Stimulated activated naive B cell treated with anti-CD40 and anti-IgM and Interleukin-4, amounts not matched to agents 10 μg/mL and 1 μg/mL and 100 μg/mL, for 72 hours (primary cell): ENCODE data around the gene NEU2.

Experiments
- ATAC-seq, 2 donors: fragments of 150-1000 bp; cut with Tn5 transposase; replicated peaks; 2 replicates each; pipeline ENCODE4 v1.10.0; 2021; ENCODE audit warnings: moderate library complexity in 1 of 2
- DNase-seq: peaks from one replicate; pipeline ENCODE4 v3.0.0; 2021
- H3K27ac Mint-ChIP-seq: one replicate; pipeline ENCODE4 v1.8.0; 2022; ENCODE audit warnings: mild to moderate bottlenecking, mixed read lengths
- H3K27me3 Mint-ChIP-seq, 2 donors: one replicate each; pipeline ENCODE4 v1.8.0; 2022; ENCODE audit warnings: mixed read lengths in 2 of 2
- H3K36me3 Mint-ChIP-seq, 2 donors: one replicate each; pipeline ENCODE4 v1.8.0; 2022; ENCODE audit warnings: mixed read lengths in 2 of 2, mild to moderate bottlenecking in 1 of 2
- H3K4me1 Mint-ChIP-seq, 2 donors: one replicate each; pipeline ENCODE4 v1.8.0; 2022; ENCODE audit warnings: mixed read lengths in 2 of 2, mild to moderate bottlenecking in 1 of 2
- H3K4me3 Mint-ChIP-seq, 2 donors: one replicate each; pipeline ENCODE4 v1.8.0; 2022; ENCODE audit warnings: mild to moderate bottlenecking in 2 of 2, mixed read lengths in 2 of 2, moderate library complexity in 1 of 2
- H3K9me3 Mint-ChIP-seq, 2 donors: one replicate each; pipeline ENCODE4 v1.8.0; 2022; ENCODE audit warnings: mixed read lengths in 2 of 2, mild to moderate bottlenecking in 1 of 2

NEU2 gene

GRCh38 chr2:233034091-233034882 is 1.8 kb downstream of the NEU2 start:
- Mint-ChIP-seq H3K27me3 (no peaks in the 10 kb centered on the region), H3K27ac (no peak overlapping the region), H3K4me1 (no peaks in the 10 kb centered on the region), H3K9me3 (no peaks in the 10 kb centered on the region), H3K36me3 (no peaks in the 10 kb centered on the region), H3K4me3 (no peak overlapping the region)
- DNase-seq = no peak
- ATAC-seq = no peak

- no peak for DNase-seq
Observed at GRCh38 chr2:233035426-233036161, 3.1 kb downstream of the NEU2 start.

GRCh38 chr2:233036162-233036838 is 3.8 kb downstream of the NEU2 start:
- peaks cover under 1 to 2% of the 10 kb centered on the region in 2 donors for H3K4me1 Mint-ChIP-seq
- H3K27me3 Mint-ChIP-seq = peaks cover 0 to 4% of the 10 kb centered on the region in 2 donors
- ATAC-seq (no peak), DNase-seq (no peak)
- H3K4me3 Mint-ChIP-seq = no peak overlapping the region
- H3K27ac Mint-ChIP-seq = no peak overlapping the region
- no peaks in the 10 kb centered on the region for H3K36me3 Mint-ChIP-seq
- H3K9me3 Mint-ChIP-seq = no peaks in the 10 kb centered on the region

More at GRCh38 chr2:233035426-233036161, 3.1 kb downstream of the NEU2 start:
- Mint-ChIP-seq H3K36me3 (no peaks in the 10 kb centered on the region), H3K4me3 (no peak overlapping the region), H3K9me3 (no peaks in the 10 kb centered on the region), H3K4me1 (no peaks in the 10 kb centered on the region), H3K27ac (no peak overlapping the region), H3K27me3 (peaks cover 0 to 4% of the 10 kb centered on the region in 2 donors)
- ATAC-seq = no peak

- Mint-ChIP-seq H3K4me3 (no peak overlapping the region), H3K27me3 (peaks cover 0 to 8% of the 10 kb centered on the region in 2 donors), H3K27ac (no peak overlapping the region), H3K9me3 (no peaks in the 10 kb centered on the region), H3K4me1 (peaks cover 5 to 9% of the 10 kb centered on the region in 2 donors), H3K36me3 (no peaks in the 10 kb centered on the region)
- no peak for ATAC-seq
- DNase-seq = no peak
Observed at GRCh38 chr2:233037078-233037477, 4.6 kb downstream of the NEU2 start.

GRCh38 chr2:233039212-233039845 is 6.9 kb downstream of the NEU2 start:
- ATAC-seq = no peak
- no peaks in the 10 kb centered on the region for H3K9me3 Mint-ChIP-seq
- no peak for DNase-seq
- no peaks in the 10 kb centered on the region for H3K36me3 Mint-ChIP-seq
- peaks cover 0 to 12% of the 10 kb centered on the region in 2 donors for H3K27me3 Mint-ChIP-seq
- H3K4me3 Mint-ChIP-seq = no peak overlapping the region
- no peak overlapping the region for H3K27ac Mint-ChIP-seq
- peaks cover 8 to 13% of the 10 kb centered on the region in 2 donors for H3K4me1 Mint-ChIP-seq

GRCh38 chr2:233039846-233040530 is 7.5 kb downstream of the NEU2 start:
- DNase-seq = no peak
- H3K4me3 Mint-ChIP-seq = no peak overlapping the region
- H3K9me3 Mint-ChIP-seq = no peaks in the 10 kb centered on the region
- no peak overlapping the region for H3K27ac Mint-ChIP-seq
- H3K4me1 Mint-ChIP-seq = peaks cover 8 to 13% of the 10 kb centered on the region in 2 donors
- H3K27me3 Mint-ChIP-seq = peaks cover 0 to 12% of the 10 kb centered on the region in 2 donors
- H3K36me3 Mint-ChIP-seq = no peaks in the 10 kb centered on the region
- ATAC-seq = no peak

GRCh38 chr2:233040571-233040970 is 8.1 kb downstream of the NEU2 start:
- peaks cover 0 to 12% of the 10 kb centered on the region in 2 donors for H3K27me3 Mint-ChIP-seq
- H3K27ac Mint-ChIP-seq = no peak overlapping the region
- ATAC-seq (no peak), DNase-seq (no peak)
- no peak overlapping the region for H3K4me3 Mint-ChIP-seq
- H3K4me1 Mint-ChIP-seq = peaks cover 8 to 13% of the 10 kb centered on the region in 2 donors
- H3K9me3 Mint-ChIP-seq = no peaks in the 10 kb centered on the region
- no peaks in the 10 kb centered on the region for H3K36me3 Mint-ChIP-seq

- ATAC-seq (peak; percentile 48 to 57), DNase-seq (no peak)
- Mint-ChIP-seq H3K4me3 (no peak overlapping the region), H3K27ac (peak overlapping the region; percentile 26), H3K9me3 (no peaks in the 10 kb centered on the region), H3K27me3 (peaks cover 0 to 12% of the 10 kb centered on the region in 2 donors), H3K36me3 (no peaks in the 10 kb centered on the region), H3K4me1 (peaks cover 8 to 13% of the 10 kb centered on the region in 2 donors)
Observed at GRCh38 chr2:233041722-233042323, 9.4 kb downstream of the NEU2 start.

- Mint-ChIP-seq H3K4me3 (no peak overlapping the region), H3K27ac (no peak overlapping the region), H3K9me3 (no peaks in the 10 kb centered on the region), H3K4me1 (peaks cover 8 to 13% of the 10 kb centered on the region in 2 donors), H3K27me3 (peaks cover 4 to 12% of the 10 kb centered on the region in 2 donors), H3K36me3 (no peaks in the 10 kb centered on the region)
- DNase-seq (no peak), ATAC-seq (no peak)
Observed at GRCh38 chr2:233042549-233042948, 10.1 kb downstream of the NEU2 start.

- ATAC-seq = no peak
- Mint-ChIP-seq H3K27ac (no peak overlapping the region), H3K4me1 (peaks cover 9 to 13% of the 10 kb centered on the region in 2 donors), H3K9me3 (no peaks in the 10 kb centered on the region), H3K36me3 (no peaks in the 10 kb centered on the region), H3K4me3 (no peak overlapping the region), H3K27me3 (peaks cover 10 to 15% of the 10 kb centered on the region in 2 donors)
- DNase-seq = no peak
Observed at GRCh38 chr2:233044974-233045605, 12.6 kb downstream of the NEU2 start.

GRCh38 chr2:233047206-233047605 is 14.7 kb downstream of the NEU2 start:
- Mint-ChIP-seq H3K9me3 (no peaks in the 10 kb centered on the region), H3K4me3 (no peak overlapping the region), H3K27ac (peak overlapping the region; percentile 28), H3K27me3 (peaks cover 10 to 19% of the 10 kb centered on the region in 2 donors), H3K4me1 (peaks cover 3 to 4% of the 10 kb centered on the region in 2 donors), H3K36me3 (no peaks in the 10 kb centered on the region)
- no peak for DNase-seq
- no peak for ATAC-seq

- DNase-seq = no peak
- Mint-ChIP-seq H3K27me3 (peaks cover 10 to 16% of the 10 kb centered on the region in 2 donors), H3K27ac (no peak overlapping the region), H3K4me1 (peaks cover 0 to 1% of the 10 kb centered on the region in 2 donors), H3K36me3 (no peaks in the 10 kb centered on the region), H3K9me3 (no peaks in the 10 kb centered on the region), H3K4me3 (no peak overlapping the region)
- no peak for ATAC-seq
Observed at GRCh38 chr2:233047667-233048066, 15.2 kb downstream of the NEU2 start.
